ENCODE measurements around the gene SLC24A4. TPM values are rescaled to one million over a fixed set of nuclear protein-coding genes. Genes with fewer than 3 reads are reported as not detected.

Gene SLC24A4
- total RNA-seq, 1 donor from 2014 or later, result not detected

DNA sequence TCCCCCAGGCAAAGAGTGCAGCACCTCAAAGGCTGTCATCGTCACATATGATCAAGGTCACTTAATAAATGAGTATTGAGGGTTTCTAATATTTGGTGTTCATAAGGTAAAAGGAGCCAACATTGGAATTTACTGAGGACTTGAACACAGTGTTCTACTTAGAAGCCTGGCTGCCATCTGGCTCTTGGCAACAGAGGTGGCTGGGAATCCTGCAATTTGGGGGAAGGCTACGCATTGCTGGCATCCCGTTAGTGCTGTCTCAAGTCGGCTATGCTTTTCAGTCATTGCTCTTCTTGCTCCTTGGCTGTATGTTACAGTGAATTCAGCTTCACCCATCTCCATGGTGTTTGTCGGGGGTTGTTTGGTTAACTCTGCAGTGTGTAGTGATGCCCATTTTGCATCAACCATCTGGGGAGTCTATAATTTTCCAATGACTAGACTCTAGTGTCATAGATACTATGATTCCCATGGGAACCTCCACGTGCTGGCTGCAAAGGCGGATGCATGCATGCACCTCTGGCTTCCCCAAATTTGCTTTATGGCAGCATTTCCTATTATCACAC lies 12.9 kb upstream of the SLC24A4 start:
- no peak overlapping the region for H3K27ac Mint-ChIP-seq (ENCODE audit: unreplicated experiment)
- peaks cover 18% of the 10 kb centered on the region for H3K27me3 Mint-ChIP-seq (ENCODE audit: unreplicated experiment)
- no peak for DNase-seq (ENCODE audit: extremely low spot score, unreplicated experiment)
- H3K4me3 Mint-ChIP-seq (ENCODE audit: unreplicated experiment), result no peak overlapping the region
- H3K9me3 Mint-ChIP-seq (ENCODE audit: unreplicated experiment), result peaks cover 3% of the 10 kb centered on the region
- no peaks in the 10 kb centered on the region for H3K36me3 Mint-ChIP-seq (ENCODE audit: unreplicated experiment)
- no peaks in the 10 kb centered on the region for H3K4me1 Mint-ChIP-seq (ENCODE audit: unreplicated experiment)
- TF ChIP-seq, protein P1, sequence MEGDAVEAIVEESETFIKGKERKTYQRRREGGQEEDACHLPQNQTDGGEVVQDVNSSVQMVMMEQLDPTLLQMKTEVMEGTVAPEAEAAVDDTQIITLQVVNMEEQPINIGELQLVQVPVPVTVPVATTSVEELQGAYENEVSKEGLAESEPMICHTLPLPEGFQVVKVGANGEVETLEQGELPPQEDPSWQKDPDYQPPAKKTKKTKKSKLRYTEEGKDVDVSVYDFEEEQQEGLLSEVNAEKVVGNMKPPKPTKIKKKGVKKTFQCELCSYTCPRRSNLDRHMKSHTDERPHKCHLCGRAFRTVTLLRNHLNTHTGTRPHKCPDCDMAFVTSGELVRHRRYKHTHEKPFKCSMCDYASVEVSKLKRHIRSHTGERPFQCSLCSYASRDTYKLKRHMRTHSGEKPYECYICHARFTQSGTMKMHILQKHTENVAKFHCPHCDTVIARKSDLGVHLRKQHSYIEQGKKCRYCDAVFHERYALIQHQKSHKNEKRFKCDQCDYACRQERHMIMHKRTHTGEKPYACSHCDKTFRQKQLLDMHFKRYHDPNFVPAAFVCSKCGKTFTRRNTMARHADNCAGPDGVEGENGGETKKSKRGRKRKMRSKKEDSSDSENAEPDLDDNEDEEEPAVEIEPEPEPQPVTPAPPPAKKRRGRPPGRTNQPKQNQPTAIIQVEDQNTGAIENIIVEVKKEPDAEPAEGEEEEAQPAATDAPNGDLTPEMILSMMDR (IDR thresholded peaks at IDR 0.05), result no peak

DNA sequence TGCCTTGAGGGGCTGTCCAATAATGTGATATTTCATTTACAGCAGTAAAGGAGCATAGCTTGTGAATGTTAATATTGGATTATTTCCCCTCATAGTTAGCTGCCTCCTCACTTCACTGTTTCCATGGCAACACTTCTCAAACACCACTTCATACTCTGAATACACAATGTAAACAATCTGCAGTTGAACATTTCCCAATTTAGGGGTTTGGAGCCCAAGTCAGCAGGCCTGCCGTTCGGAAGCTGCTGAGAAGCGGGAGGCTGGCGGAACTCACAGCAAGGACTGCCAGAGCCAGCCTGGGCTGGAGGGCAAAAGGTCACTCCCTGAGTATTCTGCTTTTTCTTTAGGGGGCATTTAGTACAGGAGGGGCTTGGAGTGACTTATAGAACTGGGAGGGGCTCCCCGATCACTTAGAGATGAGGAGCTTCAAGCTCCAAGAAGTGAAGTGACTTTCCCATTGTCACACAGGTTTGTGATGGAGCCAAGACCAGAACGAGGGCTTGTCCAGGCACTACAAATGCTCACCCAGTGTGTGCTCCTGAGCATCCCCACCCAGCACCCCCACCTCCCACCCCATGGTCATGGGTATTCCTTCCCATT lies 12.1 kb upstream of the SLC24A4 start:
- DNase-seq (ENCODE audit: extremely low spot score, unreplicated experiment), result no peak
- no peaks in the 10 kb centered on the region for H3K4me1 Mint-ChIP-seq (ENCODE audit: unreplicated experiment)
- TF ChIP-seq, protein P1 (IDR thresholded peaks at IDR 0.05), result no peak
- no peak overlapping the region for H3K4me3 Mint-ChIP-seq (ENCODE audit: unreplicated experiment)
- peaks cover 3% of the 10 kb centered on the region for H3K9me3 Mint-ChIP-seq (ENCODE audit: unreplicated experiment)
- H3K36me3 Mint-ChIP-seq (ENCODE audit: unreplicated experiment), result no peaks in the 10 kb centered on the region
- H3K27me3 Mint-ChIP-seq (ENCODE audit: unreplicated experiment), result peaks cover 21% of the 10 kb centered on the region
- H3K27ac Mint-ChIP-seq (ENCODE audit: unreplicated experiment), result no peak overlapping the region

DNA sequence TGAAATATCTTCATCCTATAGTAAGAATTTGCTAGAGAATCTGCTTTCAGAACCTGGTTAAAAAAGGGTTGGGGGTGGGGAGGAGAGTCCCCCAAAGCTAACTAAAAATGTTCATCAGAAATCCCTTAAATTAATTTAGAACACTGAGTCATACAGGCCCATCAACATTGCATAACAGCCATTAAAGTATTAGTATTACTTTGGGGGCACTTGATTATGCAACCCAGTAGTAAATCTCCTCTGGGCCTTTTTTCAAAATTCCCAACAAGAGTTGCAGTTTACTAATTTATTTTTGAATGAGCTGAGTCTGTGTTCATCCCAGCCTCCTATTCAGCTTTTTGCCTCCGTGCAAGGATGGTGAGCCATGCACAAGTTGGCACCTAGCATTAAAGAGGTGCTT lies 8.8 kb upstream of the SLC24A4 start:
- Mint-ChIP-seq H3K9me3 (ENCODE audit: unreplicated experiment) (no peaks in the 10 kb centered on the region), H3K4me1 (ENCODE audit: unreplicated experiment) (no peaks in the 10 kb centered on the region), H3K27ac (ENCODE audit: unreplicated experiment) (no peak overlapping the region), H3K27me3 (ENCODE audit: unreplicated experiment) (peaks cover 35% of the 10 kb centered on the region), H3K36me3 (ENCODE audit: unreplicated experiment) (no peaks in the 10 kb centered on the region), H3K4me3 (ENCODE audit: unreplicated experiment) (no peak overlapping the region)
- TF ChIP-seq, protein P1 (IDR thresholded peaks at IDR 0.05), result no peak
- no peak for DNase-seq (ENCODE audit: extremely low spot score, unreplicated experiment)

DNA sequence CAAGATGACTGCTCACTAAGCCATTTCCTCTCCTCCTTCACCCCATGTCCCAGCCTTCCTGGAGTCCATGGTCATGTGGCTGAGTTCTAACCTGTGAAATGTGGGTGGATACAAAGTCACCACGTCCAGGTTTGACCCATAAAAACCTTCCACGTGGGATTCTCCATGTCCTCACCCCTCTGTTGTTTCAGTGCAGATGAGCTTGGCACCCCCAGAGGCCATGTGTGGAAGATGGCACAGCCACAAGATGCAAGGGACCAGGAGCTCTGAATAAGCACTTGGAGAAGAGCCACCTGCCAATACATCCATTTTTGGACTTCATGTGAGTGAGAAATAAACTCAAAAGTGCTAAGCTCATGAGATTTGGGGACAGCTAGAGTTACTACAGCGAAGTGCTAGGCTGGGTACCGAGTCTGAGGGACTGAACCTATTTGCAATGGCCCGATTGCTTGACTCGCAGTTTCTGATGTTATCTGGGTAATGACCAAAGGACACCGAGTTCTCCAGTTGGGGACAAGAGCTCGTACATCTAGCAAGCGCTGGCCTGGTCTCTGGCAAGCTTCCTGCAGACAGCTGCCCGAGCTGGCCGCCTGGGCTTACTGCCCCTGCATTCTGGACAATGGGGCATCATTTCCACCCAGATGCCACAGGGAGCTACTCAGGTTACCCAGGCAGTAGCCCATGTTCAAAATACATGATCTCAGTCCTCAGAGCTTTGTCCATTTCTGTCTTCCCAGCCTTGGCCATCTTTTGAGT lies 7.7 kb upstream of the SLC24A4 start:
- TF ChIP-seq, protein P1 (IDR thresholded peaks at IDR 0.05), result no peak
- Mint-ChIP-seq H3K27ac (ENCODE audit: unreplicated experiment) (no peak overlapping the region), H3K9me3 (ENCODE audit: unreplicated experiment) (no peaks in the 10 kb centered on the region), H3K27me3 (ENCODE audit: unreplicated experiment) (peaks cover 41% of the 10 kb centered on the region), H3K4me1 (ENCODE audit: unreplicated experiment) (no peaks in the 10 kb centered on the region), H3K4me3 (ENCODE audit: unreplicated experiment) (no peak overlapping the region), H3K36me3 (ENCODE audit: unreplicated experiment) (no peaks in the 10 kb centered on the region)
- DNase-seq (ENCODE audit: extremely low spot score, unreplicated experiment), result no peak

DNA sequence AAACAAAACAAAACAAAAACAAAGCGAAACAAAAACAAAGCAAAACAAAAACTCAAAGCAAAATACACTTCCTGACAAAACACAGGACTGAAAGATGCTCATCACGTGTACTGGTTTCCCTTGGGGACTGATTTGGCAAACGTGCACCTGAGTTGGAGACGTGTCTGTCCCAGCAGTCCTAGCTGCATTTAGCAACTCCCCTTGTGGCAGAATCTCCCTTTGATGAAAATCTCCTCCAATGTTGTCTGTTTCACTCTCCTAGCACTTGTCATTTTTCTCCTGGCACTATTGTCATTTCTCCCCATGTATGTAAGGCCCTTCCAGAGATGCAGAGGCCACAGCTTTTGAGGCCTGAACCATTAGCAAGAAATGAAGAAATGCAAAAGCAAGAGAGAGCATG lies 6.8 kb upstream of the SLC24A4 start:
- Mint-ChIP-seq H3K27me3 (ENCODE audit: unreplicated experiment) (peaks cover 49% of the 10 kb centered on the region), H3K36me3 (ENCODE audit: unreplicated experiment) (no peaks in the 10 kb centered on the region)

More for the DNA sequence above, 6.8 kb upstream of the SLC24A4 start:
- no peaks in the 10 kb centered on the region for H3K4me1 Mint-ChIP-seq (ENCODE audit: unreplicated experiment)
- TF ChIP-seq, protein P1 (IDR thresholded peaks at IDR 0.05), result no peak
- DNase-seq (ENCODE audit: extremely low spot score, unreplicated experiment), result no peak
- H3K4me3 Mint-ChIP-seq (ENCODE audit: unreplicated experiment), result no peak overlapping the region
- no peaks in the 10 kb centered on the region for H3K9me3 Mint-ChIP-seq (ENCODE audit: unreplicated experiment)
- H3K27ac Mint-ChIP-seq (ENCODE audit: unreplicated experiment), result no peak overlapping the region
